GM12865 (cell line): ENCODE data around the gene GRAMD4.

ENCODE experiments used
- DNase-seq: peaks from one replicate; pipeline ENCODE4 v3.0.0; 2010; ENCODE audit warnings: low read depth
- H3K4me3 ChIP-seq: 2 replicates; pipeline ENCODE4 v1.5.1; 2011; ENCODE audit warnings: mild to moderate bottlenecking, low read depth, low read length, control low read depth
- CTCF ChIP-seq: IDR thresholded peaks from 2 replicates; pipeline ENCODE4 v1.5.1; 2011; ENCODE audit warnings: low read length, control low read depth, low read depth, inconsistent platforms; ENCODE audit not compliant: insufficient read depth; ENCODE audit errors: missing control alignments

The GRAMD4 gene

GRCh38 chr22:46678785-46679700 is 58.9 kb downstream of the GRAMD4 start:
- no peak for DNase-seq
- no peak overlapping the region for H3K4me3 ChIP-seq
- no peak for TF ChIP-seq CTCF

GRCh38 chr22:46679706-46680269 is 59.6 kb downstream of the GRAMD4 start:
- H3K4me3 ChIP-seq: no peak overlapping the region
- TF ChIP-seq CTCF: no peak
- DNase-seq: no peak

- DNase-seq: peak; percentile 55
- no peak overlapping the region for H3K4me3 ChIP-seq
- TF ChIP-seq CTCF: peak; percentile 67
Observed at GRCh38 chr22:46681010-46681409, 60.8 kb downstream of the GRAMD4 start.

- no peak for TF ChIP-seq CTCF
- no peak for DNase-seq
- H3K4me3 ChIP-seq: no peak overlapping the region
Observed at GRCh38 chr22:46682011-46682731, 62.0 kb downstream of the GRAMD4 start.

GRCh38 chr22:46684706-46685105 is 64.5 kb downstream of the GRAMD4 start:
- no peak for TF ChIP-seq CTCF
- DNase-seq: peak; percentile 87

GRCh38 chr22:46686221-46687047 is 66.2 kb downstream of the GRAMD4 start:
- TF ChIP-seq CTCF: no peak
- no peak overlapping the region for H3K4me3 ChIP-seq
- DNase-seq: no peak

More at GRCh38 chr22:46684706-46685105, 64.5 kb downstream of the GRAMD4 start:
- H3K4me3 ChIP-seq: no peak overlapping the region
